ENCODE measurements around the gene GRID1.

The GRID1 gene

DNA sequence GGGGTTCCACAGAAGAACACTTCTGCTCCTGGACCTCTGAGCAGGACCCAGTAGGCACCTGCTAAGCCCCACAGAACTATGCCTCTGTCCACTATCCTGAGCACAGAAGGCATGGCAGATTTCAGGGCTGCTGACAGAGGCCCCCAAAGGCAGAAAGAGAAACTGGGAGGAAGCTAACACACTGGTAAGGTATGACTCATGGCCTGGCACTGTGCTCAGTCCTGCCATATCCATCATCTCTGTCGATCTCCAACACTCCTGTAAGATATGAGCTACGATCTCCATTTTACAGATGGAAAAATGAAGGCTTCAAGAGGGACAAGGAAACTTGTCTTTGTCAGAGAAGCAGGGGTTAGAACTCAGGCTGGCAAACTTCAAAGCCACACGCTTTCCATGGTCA is 62.2 kb downstream of the GRID1 start:
- TF ChIP-seq, protein P1, sequence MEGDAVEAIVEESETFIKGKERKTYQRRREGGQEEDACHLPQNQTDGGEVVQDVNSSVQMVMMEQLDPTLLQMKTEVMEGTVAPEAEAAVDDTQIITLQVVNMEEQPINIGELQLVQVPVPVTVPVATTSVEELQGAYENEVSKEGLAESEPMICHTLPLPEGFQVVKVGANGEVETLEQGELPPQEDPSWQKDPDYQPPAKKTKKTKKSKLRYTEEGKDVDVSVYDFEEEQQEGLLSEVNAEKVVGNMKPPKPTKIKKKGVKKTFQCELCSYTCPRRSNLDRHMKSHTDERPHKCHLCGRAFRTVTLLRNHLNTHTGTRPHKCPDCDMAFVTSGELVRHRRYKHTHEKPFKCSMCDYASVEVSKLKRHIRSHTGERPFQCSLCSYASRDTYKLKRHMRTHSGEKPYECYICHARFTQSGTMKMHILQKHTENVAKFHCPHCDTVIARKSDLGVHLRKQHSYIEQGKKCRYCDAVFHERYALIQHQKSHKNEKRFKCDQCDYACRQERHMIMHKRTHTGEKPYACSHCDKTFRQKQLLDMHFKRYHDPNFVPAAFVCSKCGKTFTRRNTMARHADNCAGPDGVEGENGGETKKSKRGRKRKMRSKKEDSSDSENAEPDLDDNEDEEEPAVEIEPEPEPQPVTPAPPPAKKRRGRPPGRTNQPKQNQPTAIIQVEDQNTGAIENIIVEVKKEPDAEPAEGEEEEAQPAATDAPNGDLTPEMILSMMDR (conservative IDR thresholded peaks at IDR 0.05; ENCODE audit: control insufficient read depth, insufficient read depth, low read depth, low read length), result no peak
- DNase-seq (ENCODE audit: low read depth), result no peak
- no peak overlapping the region for H3K4me3 ChIP-seq (ENCODE audit: control insufficient read depth, low read depth, low read length)

GRCh38 chr10:86303626-86304025 is 63.0 kb downstream of the GRID1 start:
- no peak for DNase-seq (ENCODE audit: low read depth)
- TF ChIP-seq, protein P1 (conservative IDR thresholded peaks at IDR 0.05; ENCODE audit: control insufficient read depth, insufficient read depth, low read depth, low read length), result no peak
- no peak overlapping the region for H3K4me3 ChIP-seq (ENCODE audit: control insufficient read depth, low read depth, low read length)

DNA sequence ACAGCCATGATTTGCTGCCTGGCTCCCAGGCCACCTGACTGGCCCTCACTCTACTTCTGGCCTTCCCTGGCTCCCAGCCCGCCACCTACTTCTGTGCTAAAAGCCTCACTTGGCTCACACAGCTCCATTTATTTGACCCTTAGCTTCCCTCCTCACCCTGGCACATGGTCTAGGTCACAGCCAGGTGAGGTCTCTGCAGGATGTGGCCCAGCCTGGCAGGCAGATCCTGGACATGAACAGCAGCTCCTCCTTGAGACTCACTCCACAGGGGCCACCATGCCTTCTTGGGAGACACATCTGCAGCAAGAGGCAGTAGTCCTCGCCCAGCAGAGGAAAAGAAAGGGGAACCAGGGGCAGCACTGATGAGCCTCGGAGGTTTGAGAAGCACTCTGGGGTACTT is 64.6 kb downstream of the GRID1 start:
- TF ChIP-seq, protein P1 (conservative IDR thresholded peaks at IDR 0.05; ENCODE audit: control insufficient read depth, insufficient read depth, low read depth, low read length), result no peak
- no peak overlapping the region for H3K4me3 ChIP-seq (ENCODE audit: control insufficient read depth, low read depth, low read length)

GRCh38 chr10:86300931-86301830 is 65.4 kb downstream of the GRID1 start:
- no peak overlapping the region for H3K4me3 ChIP-seq (ENCODE audit: control insufficient read depth, low read depth, low read length)
- no peak for DNase-seq (ENCODE audit: low read depth)
- TF ChIP-seq, protein P1 (conservative IDR thresholded peaks at IDR 0.05; ENCODE audit: control insufficient read depth, insufficient read depth, low read depth, low read length), result no peak

More for the DNA sequence above, 64.6 kb downstream of the GRID1 start:
- DNase-seq (ENCODE audit: low read depth), result no peak

- no peak overlapping the region for H3K4me3 ChIP-seq (ENCODE audit: control insufficient read depth, low read depth, low read length)
- DNase-seq (ENCODE audit: low read depth), result no peak
- TF ChIP-seq, protein P1 (conservative IDR thresholded peaks at IDR 0.05; ENCODE audit: control insufficient read depth, insufficient read depth, low read depth, low read length), result no peak
Measured at GRCh38 chr10:86300399-86300925, 66.1 kb downstream of the GRID1 start.

GRCh38 chr10:86299562-86299961 is 67.0 kb downstream of the GRID1 start:
- H3K4me3 ChIP-seq (ENCODE audit: control insufficient read depth, low read depth, low read length), result no peak overlapping the region
- TF ChIP-seq, protein P1 (conservative IDR thresholded peaks at IDR 0.05; ENCODE audit: control insufficient read depth, insufficient read depth, low read depth, low read length), result no peak
- DNase-seq (ENCODE audit: low read depth), result no peak

Measured in fibroblast of mammary gland (primary cell).